K562 (cell line): ENCODE measurements around the gene TMEM203. TPM values are rescaled to one million over a fixed set of nuclear protein-coding genes. Genes with fewer than 3 reads are reported as not detected.

Experiments
- ATAC-seq: fragments of 200-7000 bp; cut with Tn5 transposase; 3 replicates; pipeline ENCODE4 v1.9.1; 2020; ENCODE audit warnings: moderate library complexity
- BruUV-seq: library from RNA; stranded (reverse); fragments of 400-500 nt; replicated peaks from 2 replicates; lab custom pipeline; 2021; lab: Mats Ljungman, UMichigan
- CTCF ChIA-PET: fragments of 300-600 bp; formaldehyde crosslinking; extraction: SDS; loops from one replicate; lab custom pipeline; 2021; ENCODE audit warnings: low intra/inter-chr PET ratio; lab: Yijun Ruan, JAX
- POLR2A ChIA-PET: fragments of 300-600, 350-650 bp; sonication (Branson Sonifier 250); formaldehyde crosslinking; extraction: SDS; loops from one replicate; lab custom pipeline; 2021; ENCODE audit warnings: antibody characterized with exemption, inconsistent platforms; lab: Yijun Ruan, JAX
- DNase-seq, 4 experiments: peaks; one replicate each; pipeline versions ENCODE4 v3.0.0 to v3.0.0-alpha.2; 2011 to 2018; ENCODE audit warnings: low spot score in 3 of 4, mixed read lengths in 3 of 4; ENCODE audit errors: extremely low read depth in 1 of 4
- FAIRE-seq: peaks from 2 replicates; lab custom pipeline; 2011; peaks lifted over from hg19 to GRCh38; lab: Jason Lieb, UNC
- H2AFZ ChIP-seq: 2 replicates; pipeline ENCODE4 v1.6.0; 2011; ENCODE audit warnings: low read depth, low read length, control low read depth, inconsistent platforms
- H3K27ac ChIP-seq: fragments of 200-600 bp; 3 replicates; pipeline ENCODE4 v1.8.0; 2011; ENCODE audit warnings: low read depth, mild to moderate bottlenecking, control low read depth, inconsistent platforms, low read length, moderate library complexity, mixed read lengths; ENCODE audit errors: extremely low read depth
- H3K27me3 ChIP-seq, 2 experiments: fragments of 300-600 bp in 1 of 2; 2 replicates in 1 of 2; 3 replicates in 1 of 2; pipeline versions ENCODE4 v1.6.0 to v1.8.0; 2011; ENCODE audit warnings: inconsistent platforms in 2 of 2, low read length in 2 of 2, mild to moderate bottlenecking in 1 of 2, mixed read lengths in 1 of 2, moderate library complexity in 1 of 2; ENCODE audit not compliant: control insufficient read depth in 2 of 2, insufficient read depth in 2 of 2
- H3K36me3 ChIP-seq: fragments of 300-600 bp; 3 replicates; pipeline ENCODE4 v1.8.0; 2011; ENCODE audit warnings: mild to moderate bottlenecking, low read length, inconsistent platforms; ENCODE audit not compliant: control insufficient read depth, insufficient read depth
- H3K4me1 ChIP-seq, 2 experiments: fragments of 200-600 bp in 1 of 2; replicated peaks in 1 of 2; 2 replicates in 1 of 2; 3 replicates in 1 of 2; pipeline versions ENCODE4 v1.5.1 to v1.8.0; 2011; ENCODE audit warnings: inconsistent platforms in 2 of 2, low read length in 2 of 2, mild to moderate bottlenecking in 1 of 2, mixed read lengths in 1 of 2, moderate library complexity in 1 of 2; ENCODE audit not compliant: control insufficient read depth in 2 of 2, insufficient read depth in 2 of 2
- H3K4me2 ChIP-seq: 2 replicates; pipeline ENCODE4 v1.6.1; 2011; ENCODE audit warnings: low read length, control low read depth, inconsistent platforms, mixed read lengths; ENCODE audit not compliant: insufficient read depth
- H3K4me3 ChIP-seq: fragments of 200-600 bp; sonication (generic), shearing (Covaris generic); 2 replicates; pipeline ENCODE4 v1.5.1; 2016; ENCODE audit warnings: control low read depth, inconsistent platforms
- H3K79me2 ChIP-seq: fragments of 200-600 bp; 3 replicates; pipeline ENCODE4 v1.8.0; 2011; ENCODE audit warnings: low read length, inconsistent platforms; ENCODE audit not compliant: control insufficient read depth, insufficient read depth
- H3K9ac ChIP-seq, 2 experiments: 2 replicates each; pipeline versions ENCODE4 v1.6.0 to v1.6.1; 2011; ENCODE audit warnings: low read depth in 2 of 2, low read length in 2 of 2, control low read depth in 1 of 2, inconsistent platforms in 1 of 2, mild to moderate bottlenecking in 1 of 2, mixed read lengths in 1 of 2; ENCODE audit not compliant: insufficient read depth in 1 of 2
- H3K9me1 ChIP-seq: one replicate; pipeline ENCODE4 v1.6.0; 2011; ENCODE audit warnings: inconsistent platforms, mild to moderate bottlenecking, low read length, moderate library complexity; ENCODE audit not compliant: control insufficient read depth, insufficient read depth
- H3K9me3 ChIP-seq: replicated peaks from 2 replicates; pipeline ENCODE4 v1.5.1; 2011; ENCODE audit warnings: low read depth, low read length, inconsistent platforms; ENCODE audit not compliant: control insufficient read depth, insufficient read depth
- H4K20me1 ChIP-seq: replicated peaks from 2 replicates; pipeline ENCODE4 v1.6.1; 2011; ENCODE audit warnings: low read length, inconsistent platforms, mixed read lengths; ENCODE audit not compliant: control insufficient read depth, insufficient read depth
- IRF1 ChIP-seq: sonication (generic); formaldehyde crosslinking; IDR thresholded peaks from 2 replicates; pipeline ENCODE4 v1.8.0; 2022; ENCODE audit warnings: missing genetic modification reagents, mild to moderate bottlenecking, borderline replicate concordance
- POLR2G ChIP-seq: fragments of 200-400 bp; formaldehyde crosslinking; IDR thresholded peaks from 2 replicates; pipeline ENCODE4 v1.6.1; 2017; ENCODE audit warnings: low read depth, mild to moderate bottlenecking, antibody characterized with exemption, low read length, moderate library complexity
- WGBS: fragments of 100-300 bp; shearing (Covaris generic); methylation state at CpG from one replicate; pipeline ENCODE4 v1.1.6; 2016; ENCODE audit warnings: low coverage, mixed read lengths; ENCODE audit not compliant: insufficient coverage; ENCODE audit errors: missing lambda C conversion rate; 5-methylcytosine and 5-hydroxymethylcytosine counted together
- in situ Hi-C: fragments of 300-500 bp; cut with MboI; formaldehyde crosslinking; loops from 4 replicates; pipeline ENCODE4 v1.15.0; 2018; ENCODE audit warnings: inconsistent platforms, mixed read lengths
- intact Hi-C: fragments of 100-400 bp; cut with micrococcal nuclease; formaldehyde crosslinking; loops from 2 replicates; pipeline ENCODE4 v1.14.2; 2022
- polyA plus RNA-seq, 8 experiments: library from polyadenylated mRNA; depleted of rRNA in 4 of 8; stranded (reverse) in 5 of 8; unstranded in 3 of 8; fragments of >200 nt; fragmentation: Nextera tagmentation in 2 of 8; fragmentation: Illumina TruSeq in 1 of 8; extraction: Ambion mirVana in 2 of 8; extraction: Trizol in 1 of 8; gene quantifications; 2 replicates each; pipeline versions ENCODE4 v1.2.1 to v1.2.3, GENCODE V29; 2011 to 2014; ENCODE audit warnings: inconsistent platforms in 1 of 8, missing spikeins in 1 of 8
- total RNA-seq, 7 experiments: library from RNA; depleted of rRNA in 6 of 7; stranded (reverse); fragments of >200 nt in 6 of 7; fragmentation: Illumina TruSeq in 2 of 7; extraction: Trizol in 2 of 7; gene quantifications; 2 replicates each; pipeline versions ENCODE4 v1.2.1 to v1.2.3, GENCODE V29; 2011 to 2021; ENCODE audit warnings: low replicate concordance in 1 of 7

Gene TMEM203
- total and polyA plus RNA-seq, 9 of the 15 experiments (the other 6 are each of a cell fraction or from before 2014, with no cell fraction given), result 8.8 to 59.5 (median 37.6) TPM

DNA sequence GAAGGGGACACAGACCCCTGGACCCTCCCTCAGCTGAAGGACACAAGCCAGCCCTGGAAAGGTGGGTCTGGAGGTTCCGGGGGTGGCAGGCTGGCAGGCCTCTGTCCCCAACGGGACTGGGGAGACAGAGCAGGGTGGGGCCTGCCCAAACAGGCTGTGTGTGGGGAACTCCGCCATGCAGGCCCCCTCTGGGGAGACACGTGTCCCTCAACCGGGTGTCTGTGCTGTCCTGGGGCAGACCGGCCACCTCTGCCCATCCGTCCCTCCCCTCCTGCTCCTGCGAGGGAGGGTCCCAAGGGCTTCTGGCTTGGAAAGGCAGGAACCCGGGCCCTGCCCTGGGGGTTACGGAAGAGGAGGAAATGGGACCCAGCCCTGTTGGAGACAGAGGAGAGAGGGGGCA, 26.7 kb upstream of the TMEM203 start:
- CTCF ChIA-PET, result no interaction called here
- peaks cover 23 to 100% of the 10 kb centered on the region in 2 experiments for H3K4me1 ChIP-seq
- TF ChIP-seq IRF1 (CRISPR knock-in tag), result no peak
- TF ChIP-seq POLR2G, result peak; percentile 17; the same call in 1 of the 2 replicates

More for the DNA sequence above, 26.7 kb upstream of the TMEM203 start:
- H3K27ac ChIP-seq, result no peak overlapping the region
- peaks cover 4% of the 10 kb centered on the region for H3K9me1 ChIP-seq
- POLR2A ChIA-PET, result interaction anchor here (0.5 to 1.1 kb wide), 3 partner anchors 9 to 136 kb away, joined by 3 to 6 read pairs (median 3); partner anchors contain the start of gene TUBB4B
- WGBS, result 68% methylated on average over 10 of the region's 10 CpGs
- H3K27me3 ChIP-seq, result no peaks in the 10 kb centered on the region
- no peaks in the 10 kb centered on the region; the same call in 2 of the 3 replicates for H3K79me2 ChIP-seq
- H3K9me3 ChIP-seq, result no peaks in the 10 kb centered on the region
- no peak overlapping the region for H2AFZ ChIP-seq
- no peak overlapping the region for H3K4me2 ChIP-seq
- ATAC-seq (no peak), FAIRE-seq (no peak), DNase-seq (no peak)
- no peaks in the 10 kb centered on the region for H3K36me3 ChIP-seq
- intact Hi-C loops (no loop called here), in situ Hi-C loops (loop anchor here (25.0 kb wide), 1 partner anchor 445 kb away; the partner anchor contains the start of genes CCDC183 and TMEM141)
- no peak overlapping the region for H3K4me3 ChIP-seq
- BruUV-seq, result no TSS peak
- H4K20me1 ChIP-seq, result no peaks in the 10 kb centered on the region
- peak overlapping the region in 1 of 2 experiments; percentile 36; a peak in 1 of 4 replicates for H3K9ac ChIP-seq
